IMR-90 (cell line): ENCODE data around the gene EEPD1. TPM values are rescaled to one million over a fixed set of nuclear protein-coding genes. Genes with fewer than 3 reads are reported as not detected.

Experiments used
- ATAC-seq: fragments of 200-7000 bp; cut with Tn5 transposase; 2 replicates; pipeline ENCODE4 v1.9.1; 2020; ENCODE audit warnings: low read depth, mild to moderate bottlenecking, moderate library complexity
- BruUV-seq: library from RNA; stranded (reverse); fragments of 400-500 nt; replicated peaks from 2 replicates; lab custom pipeline; 2021; lab: Mats Ljungman, UMichigan
- CTCF ChIA-PET: fragments of 300-600 bp; formaldehyde crosslinking; extraction: SDS; loops from one replicate; lab custom pipeline; 2021; ENCODE audit warnings: antibody characterized with exemption; lab: Yijun Ruan, JAX
- POLR2A ChIA-PET: fragments of 300-600 bp; sonication (Branson Sonifier 250); formaldehyde crosslinking; loops from one replicate; lab custom pipeline; 2022; ENCODE audit warnings: antibody characterized with exemption; ENCODE audit not compliant: unreplicated experiment; lab: Charles Lee
- DNase-seq: peaks from one replicate; pipeline ENCODE4 v3.0.0; 2013
- H2AFZ ChIP-seq: replicated peaks from 2 replicates; pipeline ENCODE3; 2013; ENCODE audit warnings: low read length, mild to moderate bottlenecking; ENCODE audit not compliant: poor library complexity
- H2AK5ac ChIP-seq: 2 replicates; pipeline ENCODE4 v1.6.1; 2013; ENCODE audit warnings: low read depth, low read length, inconsistent platforms
- H2AK9ac ChIP-seq: replicated peaks from 2 replicates; pipeline ENCODE3; 2013; ENCODE audit warnings: mild to moderate bottlenecking, low read depth, low read length, moderate library complexity; ENCODE audit not compliant: poor library complexity
- H2BK120ac ChIP-seq: 2 replicates; pipeline ENCODE4 v1.6.1; 2013; ENCODE audit warnings: low read depth, low read length, inconsistent platforms
- H2BK15ac ChIP-seq: 3 replicates; pipeline ENCODE4 v1.6.1; 2013; ENCODE audit warnings: low read depth, low read length, inconsistent platforms
- H2BK20ac ChIP-seq: 2 replicates; pipeline ENCODE4 v1.6.1; 2013; ENCODE audit warnings: low read depth, mild to moderate bottlenecking, inconsistent platforms, low read length, moderate library complexity
- H2BK5ac ChIP-seq: 2 replicates; pipeline ENCODE4 v1.6.1; 2013; ENCODE audit warnings: mild to moderate bottlenecking, low read depth, low read length, inconsistent platforms; ENCODE audit not compliant: poor library complexity, severe bottlenecking
- H3K14ac ChIP-seq: replicated peaks from 2 replicates; pipeline ENCODE4 v1.6.1; 2013; ENCODE audit warnings: low read depth, low read length, inconsistent platforms
- H3K18ac ChIP-seq: 2 replicates; pipeline ENCODE4 v1.6.1; 2013; ENCODE audit warnings: low read depth, low read length, control low read depth
- H3K23ac ChIP-seq: 2 replicates; pipeline ENCODE4 v1.6.1; 2013; ENCODE audit warnings: low read depth, low read length, inconsistent platforms
- H3K27ac ChIP-seq: 2 replicates; pipeline ENCODE4 v1.5.1; 2013; ENCODE audit warnings: mild to moderate bottlenecking, control low read depth, low read length; ENCODE audit not compliant: insufficient read depth
- H3K27me3 ChIP-seq: 2 replicates; pipeline ENCODE4 v1.6.1; 2013; ENCODE audit warnings: low read length; ENCODE audit not compliant: control insufficient read depth, insufficient read depth
- H3K36me3 ChIP-seq: 2 replicates; pipeline ENCODE4 v1.6.1; 2013; ENCODE audit warnings: low read length, mixed read lengths; ENCODE audit not compliant: control insufficient read depth, insufficient read depth
- H3K4ac ChIP-seq: 2 replicates; pipeline ENCODE4 v1.6.1; 2013; ENCODE audit warnings: low read depth, low read length, inconsistent platforms
- H3K4me1 ChIP-seq: 2 replicates; pipeline ENCODE4 v1.6.1; 2013; ENCODE audit warnings: low read length, mixed read lengths; ENCODE audit not compliant: control insufficient read depth, insufficient read depth
- H3K4me2 ChIP-seq: 2 replicates; pipeline ENCODE4 v1.6.1; 2013; ENCODE audit warnings: low read depth, mild to moderate bottlenecking, control low read depth, low read length, moderate library complexity
- H3K4me3 ChIP-seq: 2 replicates; pipeline ENCODE4 v1.5.1; 2013; ENCODE audit warnings: low read depth, mild to moderate bottlenecking, control low read depth, low read length, moderate library complexity; ENCODE audit not compliant: insufficient read depth
- H3K56ac ChIP-seq: 2 replicates; pipeline ENCODE4 v1.6.1; 2013; ENCODE audit warnings: low read length, inconsistent platforms; ENCODE audit not compliant: insufficient read depth; ENCODE audit errors: extremely low read depth
- H3K79me1 ChIP-seq, 2 experiments: 2 replicates each; pipeline ENCODE4 v1.6.1; 2013; ENCODE audit warnings: low read length in 2 of 2, inconsistent platforms in 1 of 2, low read depth in 1 of 2
- H3K9ac ChIP-seq: 2 replicates; pipeline ENCODE4 v1.6.1; 2013; ENCODE audit warnings: low read depth, low read length, control low read depth
- H3K9me1 ChIP-seq: 2 replicates; pipeline ENCODE4 v1.6.1; 2013; ENCODE audit warnings: low read length, inconsistent platforms; ENCODE audit not compliant: insufficient read depth
- H3K9me3 ChIP-seq: 2 replicates; pipeline ENCODE4 v1.6.1; 2013; ENCODE audit warnings: low read length; ENCODE audit not compliant: control insufficient read depth, insufficient read depth
- H4K20me1 ChIP-seq: 2 replicates; pipeline ENCODE4 v1.6.1; 2013; ENCODE audit warnings: low read length, inconsistent platforms; ENCODE audit not compliant: insufficient read depth
- H4K5ac ChIP-seq: 2 replicates; pipeline ENCODE4 v1.6.1; 2013; ENCODE audit warnings: mild to moderate bottlenecking, low read depth, low read length, control low read depth
- H4K8ac ChIP-seq, 2 experiments: 2 replicates each; pipeline ENCODE4 v1.6.1; 2013; ENCODE audit warnings: low read depth in 2 of 2, low read length in 2 of 2, control low read depth in 1 of 2, inconsistent platforms in 1 of 2
- H4K91ac ChIP-seq: 2 replicates; pipeline ENCODE4 v1.6.1; 2013; ENCODE audit warnings: low read depth, low read length, inconsistent platforms; ENCODE audit not compliant: insufficient read depth
- CEBPB ChIP-seq: IDR thresholded peaks from 2 replicates; pipeline ENCODE4 v1.6.1; 2012; ENCODE audit warnings: low read depth, low read length, improper control_type of control experiment
- CHD1 ChIP-seq: IDR thresholded peaks from 2 replicates; pipeline ENCODE4 v1.6.1; 2012; ENCODE audit warnings: low read depth, low read length, improper control_type of control experiment
- ELK1 ChIP-seq: fragments of 150-350 bp; IDR thresholded peaks from 2 replicates; pipeline ENCODE4 v1.6.1; 2016; ENCODE audit warnings: low read depth, mild to moderate bottlenecking, low read length, moderate library complexity, borderline replicate concordance
- FOS ChIP-seq: fragments of 150-350 bp; IDR thresholded peaks from 2 replicates; pipeline ENCODE4 v1.6.1; 2016; ENCODE audit warnings: low read depth, low read length
- POLR2A ChIP-seq: IDR thresholded peaks from 2 replicates; pipeline ENCODE4 v1.6.1; 2012; ENCODE audit warnings: mild to moderate bottlenecking, low read depth, low read length
- RFX5 ChIP-seq: IDR thresholded peaks from 2 replicates; pipeline ENCODE4 v1.8.0; 2012; ENCODE audit warnings: low read depth, mild to moderate bottlenecking, low read length, moderate library complexity
- WGBS, 2 experiments: methylation state at CpG; one replicate each; pipeline versions ENCODE4 v1.1.5 to v1.1.7; 2013; ENCODE audit warnings: missing lambda C conversion rate in 2 of 2; ENCODE audit not compliant: insufficient read length in 1 of 2; ENCODE audit errors: extremely low coverage in 2 of 2; 5-methylcytosine and 5-hydroxymethylcytosine counted together
- dilution Hi-C: fragments of 300-500 bp; cut with HindIII; formaldehyde crosslinking; loops from one replicate; pipeline ENCODE4 v1.14.3; 2018; ENCODE audit warnings: low sequenced_read_pairs; ENCODE audit not compliant: unreplicated experiment
- in situ Hi-C: fragments of 300-500 bp; cut with MboI; formaldehyde crosslinking; loops from 3 replicates; pipeline ENCODE4 v1.14.3; 2019; ENCODE audit warnings: low sequenced_read_pairs, inconsistent platforms, mixed read lengths
- intact Hi-C: fragments of 100-400 bp; cut with micrococcal nuclease; formaldehyde crosslinking; loops from 2 replicates; pipeline ENCODE4 v1.10.0; 2022
- polyA plus RNA-seq, 3 experiments: library from polyadenylated mRNA; depleted of rRNA; stranded (reverse); fragments of >200 nt; gene quantifications; 2 replicates each; pipeline ENCODE4 v1.2.3, GENCODE V29; 2012; ENCODE audit warnings: low replicate concordance in 1 of 3
- total RNA-seq: library from RNA; depleted of rRNA; stranded (reverse); fragments of >200 nt; gene quantifications from 2 replicates; pipeline ENCODE4 v1.2.3, GENCODE V29; 2012
- TF ChIP-seq, protein P1 (sequence below): fragments of 150-350 bp; IDR thresholded peaks from 2 replicates; pipeline ENCODE4 v1.6.1; 2017; ENCODE audit warnings: mild to moderate bottlenecking, antibody characterized with exemption, low read length, low read depth

The EEPD1 gene
- total and polyA plus RNA-seq, 2 of the 4 experiments (the other 2 are of a cell fraction): 7.3 to 15.2 TPM

- in situ Hi-C loops: no loop called here
These were observed 126.3 kb downstream of the EEPD1 start for GRCh38 chr7:36279200-36279925.

More at GRCh38 chr7:36279200-36279925, 126.3 kb downstream of the EEPD1 start:
- intact Hi-C loops (no loop called here), dilution Hi-C loops (no loop called here)
- Histone ChIP-seq H4K8ac (peak overlapping the region in 1 of 2 experiments; percentile 11; a peak in 2 of 4 replicates), H3K4ac (peak overlapping the region; percentile 61), H3K79me1 (peaks cover 5 to 26% of the 10 kb centered on the region in 2 experiments; a peak in 3 of 4 replicates), H3K4me2 (peak overlapping the region; percentile 39), H4K91ac (peak overlapping the region; percentile 43), H3K4me1 (peaks cover 38% of the 10 kb centered on the region), H4K5ac (peak overlapping the region; percentile 20), H3K14ac (0 out of 2 replicates have a peak overlapping the region, but pooled peaks have one; percentile 26), H2BK20ac (peak overlapping the region; percentile 35), H2BK15ac (peak overlapping the region; percentile 13; the same call in 1 of the 3 replicates), H2AK9ac (no peak overlapping the region), H3K23ac (no peak overlapping the region), H2AK5ac (peak overlapping the region; percentile 18), H3K9me3 (no peaks in the 10 kb centered on the region), H3K9me1 (peaks cover 16% of the 10 kb centered on the region), H2BK120ac (peak overlapping the region; percentile 53), H3K27me3 (no peaks in the 10 kb centered on the region), H3K27ac (peak overlapping the region; percentile 24; the same call in 1 of the 2 replicates), H3K4me3 (no peak overlapping the region), H3K9ac (no peak overlapping the region), H3K18ac (peak overlapping the region; percentile 31), H3K36me3 (peaks cover 5% of the 10 kb centered on the region; the same call in 1 of the 2 replicates), H4K20me1 (no peaks in the 10 kb centered on the region), H2BK5ac (no peak overlapping the region), H2AFZ (no peak overlapping the region), H3K56ac (no peak overlapping the region)
- ChIA-PET CTCF (no interaction called here), POLR2A (no interaction called here)
- ATAC-seq (peak; percentile 25; the same call in 1 of the 2 replicates), DNase-seq (peak; percentile 63)
- no TSS peak for BruUV-seq
- TF ChIP-seq RFX5 (no peak), ELK1 (no peak), CEBPB (no peak), POLR2A (no peak), CHD1 (no peak), FOS (no peak)
- TF ChIP-seq, protein P1, sequence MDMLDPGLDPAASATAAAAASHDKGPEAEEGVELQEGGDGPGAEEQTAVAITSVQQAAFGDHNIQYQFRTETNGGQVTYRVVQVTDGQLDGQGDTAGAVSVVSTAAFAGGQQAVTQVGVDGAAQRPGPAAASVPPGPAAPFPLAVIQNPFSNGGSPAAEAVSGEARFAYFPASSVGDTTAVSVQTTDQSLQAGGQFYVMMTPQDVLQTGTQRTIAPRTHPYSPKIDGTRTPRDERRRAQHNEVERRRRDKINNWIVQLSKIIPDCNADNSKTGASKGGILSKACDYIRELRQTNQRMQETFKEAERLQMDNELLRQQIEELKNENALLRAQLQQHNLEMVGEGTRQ: no peak
- WGBS, 2 experiments: 97% methylated on average over 6 of the region's 9 CpGs; no CpG with 5 or more reads in 1 of the 2 experiments
